Measurements from ENCODE around the gene EFCAB3. TPM values are rescaled to one million over a fixed set of nuclear protein-coding genes. Genes with fewer than 3 reads are reported as not detected.

Gene EFCAB3
- total RNA-seq, 1 experiment from 2014 or later, result not detected

GRCh38 chr17:62388856-62389255 lies 8.5 kb downstream of the EFCAB3 start:
- ChIA-PET RAD21 (ENCODE audit: low non-redundant PET in 1 of 2, low total read pairs in 2 of 2, uncharacterized antibody in 2 of 2, unreplicated experiment in 2 of 2) (no interaction called here), CTCF (no interaction called here), POLR2A (no interaction called here)
- no peaks in the 10 kb centered on the region for H3K9me2 ChIP-seq (ENCODE audit: insufficient read depth)
- no peaks in the 10 kb centered on the region for H4K20me1 ChIP-seq (ENCODE audit: insufficient read depth)
- no peak overlapping the region for H3K4me3 ChIP-seq (replicated peaks in 1 of 2; ENCODE audit: low read depth in 1 of 2, low read length in 2 of 2)
- TF ChIP-seq EGR1 (IDR thresholded peaks at IDR 0.05; ENCODE audit: low read depth) (no peak), ZBTB33 (IDR thresholded peaks at IDR 0.05; ENCODE audit: extremely low read depth, insufficient replicate concordance, low read length) (no peak), POLR2A (IDR thresholded peaks at IDR 0.05; ENCODE audit: borderline replicate concordance, extremely low read depth, insufficient read depth, insufficient read length) (no peak), SIN3A (IDR thresholded peaks at IDR 0.05; ENCODE audit: low read depth) (no peak), EZH2 (IDR thresholded peaks at IDR 0.05) (no peak), EZH2phosphoT487 (IDR thresholded peaks at IDR 0.05; ENCODE audit: borderline replicate concordance) (no peak), FOSL1 (IDR thresholded peaks at IDR 0.05; ENCODE audit: low read depth) (no peak), MAX (IDR thresholded peaks at IDR 0.05) (no peak)
- BruUV-seq (replicated peaks), result no TSS peak
- H3K27ac ChIP-seq (ENCODE audit: low read depth, low read length), result no peak overlapping the region
- H3K36me3 ChIP-seq (ENCODE audit: control insufficient read depth in 1 of 2, insufficient read depth in 2 of 2, low read length in 2 of 2), result no peaks in the 10 kb centered on the region
- no peak for DNase-seq (ENCODE audit: low read depth, low spot score)
- H3K4me1 ChIP-seq (ENCODE audit: control insufficient read depth in 1 of 2, insufficient read depth in 2 of 2, low read length in 2 of 2), result no peaks in the 10 kb centered on the region
- no peaks in the 10 kb centered on the region for H3K27me3 ChIP-seq (ENCODE audit: insufficient read depth, low read length)
- no peak overlapping the region for H2AFZ ChIP-seq (ENCODE audit: low read depth, low read length, poor library complexity, severe bottlenecking)
- intact Hi-C loops (cut with micrococcal nuclease), result no loop called here
- no peaks in the 10 kb centered on the region for H3K9me3 ChIP-seq (ENCODE audit: control insufficient read depth in 1 of 2, insufficient read depth in 1 of 2, low read depth in 1 of 2, low read length in 2 of 2)
- ATAC-seq, result no peak
- H3K79me2 ChIP-seq (ENCODE audit: insufficient read depth, low read length), result no peaks in the 10 kb centered on the region
- H3K9ac ChIP-seq (ENCODE audit: low read length), result no peak overlapping the region
- H3K4me2 ChIP-seq (ENCODE audit: low read length), result no peak overlapping the region

DNA sequence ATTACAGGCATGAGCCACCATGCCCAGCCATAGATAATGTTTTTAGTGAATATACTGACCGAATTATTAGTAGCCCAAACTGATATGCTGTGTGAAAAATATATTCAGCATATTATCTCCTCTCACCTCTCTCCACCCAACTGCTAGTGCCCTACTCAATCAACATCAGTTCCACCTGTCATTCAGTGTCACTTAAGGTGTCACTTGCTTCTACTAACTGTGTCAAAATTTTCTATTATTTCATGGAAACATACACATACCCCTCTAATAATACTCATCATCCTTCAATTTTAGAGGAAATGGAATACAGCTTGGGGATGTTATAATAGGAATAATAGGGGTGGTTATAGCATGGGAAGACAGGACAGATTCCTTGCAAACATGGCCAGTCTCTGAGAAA lies 12.6 kb downstream of the EFCAB3 start:
- Histone ChIP-seq H3K9me3 (ENCODE audit: control insufficient read depth in 1 of 2, insufficient read depth in 1 of 2, low read depth in 1 of 2, low read length in 2 of 2) (no peaks in the 10 kb centered on the region), H3K9me2 (ENCODE audit: insufficient read depth) (no peaks in the 10 kb centered on the region), H3K79me2 (ENCODE audit: insufficient read depth, low read length) (no peaks in the 10 kb centered on the region), H3K4me1 (ENCODE audit: control insufficient read depth in 1 of 2, insufficient read depth in 2 of 2, low read length in 2 of 2) (no peaks in the 10 kb centered on the region), H3K27me3 (ENCODE audit: insufficient read depth, low read length) (no peaks in the 10 kb centered on the region), H3K4me3 (replicated peaks in 1 of 2; ENCODE audit: low read depth in 1 of 2, low read length in 2 of 2) (no peak overlapping the region), H3K4me2 (ENCODE audit: low read length) (no peak overlapping the region), H4K20me1 (ENCODE audit: insufficient read depth) (no peaks in the 10 kb centered on the region), H2AFZ (ENCODE audit: low read depth, low read length, poor library complexity, severe bottlenecking) (no peak overlapping the region), H3K36me3 (ENCODE audit: control insufficient read depth in 1 of 2, insufficient read depth in 2 of 2, low read length in 2 of 2) (no peaks in the 10 kb centered on the region), H3K27ac (ENCODE audit: low read depth, low read length) (no peak overlapping the region), H3K9ac (ENCODE audit: low read length) (no peak overlapping the region)
- TF ChIP-seq CEBPB (IDR thresholded peaks at IDR 0.05; ENCODE audit: low read depth), result no peak
- no peak for TF ChIP-seq FOSL1 (IDR thresholded peaks at IDR 0.05; ENCODE audit: low read depth)
- no peak for TF ChIP-seq SRF (IDR thresholded peaks at IDR 0.05; ENCODE audit: low read depth)
- no peak for TF ChIP-seq TCF7L2 (IDR thresholded peaks at IDR 0.05; ENCODE audit: borderline replicate concordance, extremely low read depth, insufficient read depth, insufficient read length)
- TF ChIP-seq ZNF274 (IDR thresholded peaks at IDR 0.05; ENCODE audit: low read depth, low read length), result no peak
- no peak for TF ChIP-seq JUND (IDR thresholded peaks at IDR 0.05)
- no peak for TF ChIP-seq EZH2 (IDR thresholded peaks at IDR 0.05)
- TF ChIP-seq, protein P1, sequence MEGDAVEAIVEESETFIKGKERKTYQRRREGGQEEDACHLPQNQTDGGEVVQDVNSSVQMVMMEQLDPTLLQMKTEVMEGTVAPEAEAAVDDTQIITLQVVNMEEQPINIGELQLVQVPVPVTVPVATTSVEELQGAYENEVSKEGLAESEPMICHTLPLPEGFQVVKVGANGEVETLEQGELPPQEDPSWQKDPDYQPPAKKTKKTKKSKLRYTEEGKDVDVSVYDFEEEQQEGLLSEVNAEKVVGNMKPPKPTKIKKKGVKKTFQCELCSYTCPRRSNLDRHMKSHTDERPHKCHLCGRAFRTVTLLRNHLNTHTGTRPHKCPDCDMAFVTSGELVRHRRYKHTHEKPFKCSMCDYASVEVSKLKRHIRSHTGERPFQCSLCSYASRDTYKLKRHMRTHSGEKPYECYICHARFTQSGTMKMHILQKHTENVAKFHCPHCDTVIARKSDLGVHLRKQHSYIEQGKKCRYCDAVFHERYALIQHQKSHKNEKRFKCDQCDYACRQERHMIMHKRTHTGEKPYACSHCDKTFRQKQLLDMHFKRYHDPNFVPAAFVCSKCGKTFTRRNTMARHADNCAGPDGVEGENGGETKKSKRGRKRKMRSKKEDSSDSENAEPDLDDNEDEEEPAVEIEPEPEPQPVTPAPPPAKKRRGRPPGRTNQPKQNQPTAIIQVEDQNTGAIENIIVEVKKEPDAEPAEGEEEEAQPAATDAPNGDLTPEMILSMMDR (IDR thresholded peaks at IDR 0.05 in 2 of 3, conservative IDR thresholded peaks at IDR 0.05 in 1 of 3; ENCODE audit: borderline replicate concordance in 1 of 3, insufficient read depth in 1 of 3, low read depth in 2 of 3, low read length in 2 of 3), result no peak
- TF ChIP-seq, protein P2, sequence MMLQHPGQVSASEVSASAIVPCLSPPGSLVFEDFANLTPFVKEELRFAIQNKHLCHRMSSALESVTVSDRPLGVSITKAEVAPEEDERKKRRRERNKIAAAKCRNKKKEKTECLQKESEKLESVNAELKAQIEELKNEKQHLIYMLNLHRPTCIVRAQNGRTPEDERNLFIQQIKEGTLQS (IDR thresholded peaks at IDR 0.05), result no peak
- no peak for TF ChIP-seq CBX3 (IDR thresholded peaks at IDR 0.05; ENCODE audit: low read depth)
- TF ChIP-seq RAD21 (IDR thresholded peaks at IDR 0.05; ENCODE audit: low read depth), result no peak
- TF ChIP-seq EGR1 (IDR thresholded peaks at IDR 0.05; ENCODE audit: low read depth), result no peak
- no peak for TF ChIP-seq EZH2phosphoT487 (IDR thresholded peaks at IDR 0.05; ENCODE audit: borderline replicate concordance)
- no peak for TF ChIP-seq POLR2A (IDR thresholded peaks at IDR 0.05; ENCODE audit: borderline replicate concordance, extremely low read depth, insufficient read depth, insufficient read length)
- ATAC-seq, result no peak
- BruUV-seq (replicated peaks), result no TSS peak
- ChIA-PET POLR2A (no interaction called here), CTCF (no interaction called here), RAD21 (ENCODE audit: low non-redundant PET in 1 of 2, low total read pairs in 2 of 2, uncharacterized antibody in 2 of 2, unreplicated experiment in 2 of 2) (no interaction called here)
- DNase-seq (ENCODE audit: low read depth, low spot score), result no peak
- intact Hi-C loops (cut with micrococcal nuclease), result no loop called here
